Gastroesophageal sphincter (tissue), 3 donors: Measurements from ENCODE around the gene PTPN4.

Source experiments
- CTCF ChIP-seq, 4 experiments: fragments of 200-600 bp in 2 of 4; fragments of 450-650 bp in 2 of 4; sonication (generic) in 1 of 4; IDR thresholded peaks; one replicate each; pipeline ENCODE4 v1.5.1; 2017 to 2019; ENCODE audit warnings: antibody characterized with exemption in 4 of 4, mild to moderate bottlenecking in 2 of 4, moderate library complexity in 2 of 4
- POLR2A ChIP-seq, 2 donors: fragments of 450-650 bp; IDR thresholded peaks; one replicate each; pipeline ENCODE4 v1.6.1; 2017; ENCODE audit warnings: antibody characterized with exemption in 2 of 2, mild to moderate bottlenecking in 2 of 2, moderate library complexity in 1 of 2

GRCh38 chr2:120004254-120004653, 244.5 kb downstream of the PTPN4 start:
- TF ChIP-seq POLR2A (IDR thresholded peaks at IDR 0.05), result no peak
- no peak for TF ChIP-seq CTCF (IDR thresholded peaks at IDR 0.05)
